ENCODE data around the gene MBD2. TPM values are rescaled to one million over a fixed set of nuclear protein-coding genes. Genes with fewer than 3 reads are reported as not detected.

MBD2 gene
- total RNA-seq, 1 experiment from 2014 or later, result 37.0 TPM

DNA sequence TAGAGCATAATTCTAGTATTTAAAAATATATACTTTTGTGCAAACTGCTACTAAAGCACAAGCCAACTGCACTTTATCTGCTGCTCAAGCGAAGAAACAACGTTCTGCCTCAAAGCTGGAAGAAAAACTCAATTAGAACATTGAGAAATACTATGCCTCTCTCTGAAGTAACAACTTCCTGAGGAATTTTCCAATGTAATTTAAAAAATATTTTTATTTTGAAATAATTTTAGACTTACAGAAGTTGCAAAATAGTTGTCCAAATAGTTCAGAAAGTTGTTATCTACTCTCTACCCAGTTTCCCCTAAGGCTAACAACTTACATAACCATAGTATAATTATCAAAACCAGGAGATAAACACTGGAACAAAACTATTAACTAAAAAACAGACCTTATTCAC is 32.5 kb upstream of the MBD2 start:
- Histone ChIP-seq H3K9ac (ENCODE audit: low read length) (no peak overlapping the region), H3F3A (ENCODE audit: low read length, unreplicated experiment) (no peaks in the 10 kb centered on the region), H3K9me2 (replicated peaks; ENCODE audit: low read length) (no peaks in the 10 kb centered on the region), H3K36me3 (ENCODE audit: low read depth, low read length) (no peaks in the 10 kb centered on the region), H3K27ac (ENCODE audit: low read length) (no peak overlapping the region), H3K9me3 (ENCODE audit: low read length) (no peaks in the 10 kb centered on the region), H3K4me3 (ENCODE audit: low read length) (no peak overlapping the region), H3K79me2 (ENCODE audit: low read length) (no peaks in the 10 kb centered on the region), H3K4me2 (ENCODE audit: low read length) (no peak overlapping the region), H3K27me3 (ENCODE audit: low read length) (no peaks in the 10 kb centered on the region), H2AFZ (ENCODE audit: low read length) (no peak overlapping the region), H3K4me1 (ENCODE audit: insufficient read depth, low read length) (peaks cover 27% of the 10 kb centered on the region), H4K20me1 (ENCODE audit: low read length) (no peaks in the 10 kb centered on the region)
- intact Hi-C loops (cut with micrococcal nuclease), result no loop called here
- ChIA-PET CTCF (no interaction called here), POLR2A (ENCODE audit: unreplicated experiment) (no interaction called here)
- no peak for DNase-seq
- no peak for ATAC-seq
- TF ChIP-seq CTCF (conservative IDR thresholded peaks at IDR 0.05; ENCODE audit: low read depth, low read length) (no peak), EZH2phosphoT487 (IDR thresholded peaks at IDR 0.05; ENCODE audit: borderline replicate concordance, low read length) (no peak), EZH2 (IDR thresholded peaks at IDR 0.05; ENCODE audit: low read length, unreplicated experiment) (no peak)
- BruUV-seq (replicated peaks), result no TSS peak

DNA sequence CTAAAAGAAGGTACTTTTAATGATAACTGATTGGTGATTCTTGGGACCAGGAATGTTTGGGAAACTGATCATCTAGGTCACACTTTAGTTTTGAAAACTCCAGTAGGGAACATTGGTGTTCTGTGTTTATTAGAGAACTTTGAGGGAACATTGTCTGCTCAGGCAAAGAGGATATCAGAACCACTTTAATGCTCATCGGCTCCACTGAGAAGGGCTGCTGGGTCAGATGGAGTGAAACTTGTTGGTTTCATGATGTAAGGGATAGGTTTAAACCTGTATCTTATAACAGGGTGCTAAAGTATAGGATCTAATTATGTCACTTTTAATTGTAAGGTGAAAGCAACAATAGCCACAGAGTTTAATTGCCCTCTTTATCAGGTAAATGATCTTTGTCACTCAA is 30.7 kb upstream of the MBD2 start:
- Histone ChIP-seq H3K36me3 (ENCODE audit: low read depth, low read length) (no peaks in the 10 kb centered on the region), H3K4me1 (ENCODE audit: insufficient read depth, low read length) (peaks cover 19% of the 10 kb centered on the region), H3K9me2 (replicated peaks; ENCODE audit: low read length) (no peaks in the 10 kb centered on the region), H3K27me3 (ENCODE audit: low read length) (no peaks in the 10 kb centered on the region), H3K9me3 (ENCODE audit: low read length) (no peaks in the 10 kb centered on the region), H3K27ac (ENCODE audit: low read length) (no peak overlapping the region), H3K4me3 (ENCODE audit: low read length) (peak overlapping the region; percentile 61; the same call in 1 of the 2 replicates), H3K4me2 (ENCODE audit: low read length) (peak overlapping the region; percentile 79), H4K20me1 (ENCODE audit: low read length) (no peaks in the 10 kb centered on the region), H2AFZ (ENCODE audit: low read length) (peak overlapping the region; percentile 46), H3F3A (ENCODE audit: low read length, unreplicated experiment) (no peaks in the 10 kb centered on the region), H3K79me2 (ENCODE audit: low read length) (no peaks in the 10 kb centered on the region), H3K9ac (ENCODE audit: low read length) (no peak overlapping the region)
- POLR2A ChIA-PET (ENCODE audit: unreplicated experiment), result no interaction called here
- no TSS peak for BruUV-seq (replicated peaks)
- DNase-seq (no peak), ATAC-seq (no peak)
- intact Hi-C loops (cut with micrococcal nuclease), result no loop called here
- CTCF ChIA-PET, result no interaction called here
- TF ChIP-seq EZH2phosphoT487 (IDR thresholded peaks at IDR 0.05; ENCODE audit: borderline replicate concordance, low read length), result no peak
- TF ChIP-seq EZH2 (IDR thresholded peaks at IDR 0.05; ENCODE audit: low read length, unreplicated experiment), result no peak
- TF ChIP-seq CTCF (conservative IDR thresholded peaks at IDR 0.05; ENCODE audit: low read depth, low read length), result no peak

DNA sequence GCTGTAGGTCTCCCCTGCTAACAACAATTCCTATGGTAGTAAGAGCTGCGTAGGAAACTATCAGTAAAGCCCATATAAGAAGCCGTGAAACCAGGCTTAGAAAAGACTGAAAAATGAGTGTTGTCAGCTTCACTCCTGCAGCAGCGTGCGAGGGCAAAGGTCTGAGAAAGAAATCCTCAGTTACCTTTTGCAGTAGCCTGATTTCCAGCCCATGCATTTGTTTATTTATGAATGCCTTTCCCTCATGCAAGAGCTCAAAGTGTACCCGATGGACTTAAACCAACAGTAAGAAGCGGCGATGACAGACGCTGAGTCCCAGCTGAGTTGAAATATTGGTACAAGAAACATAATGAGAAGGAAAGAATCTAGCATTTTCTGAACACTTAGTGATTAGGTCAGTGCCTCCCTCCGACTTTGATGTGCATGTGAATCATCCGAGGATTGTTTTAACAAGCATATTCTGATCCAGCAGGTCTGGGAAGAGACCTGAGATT is 29.8 kb upstream of the MBD2 start:
- BruUV-seq (replicated peaks), result no TSS peak
- Histone ChIP-seq H3K9me3 (ENCODE audit: low read length) (no peaks in the 10 kb centered on the region), H3K79me2 (ENCODE audit: low read length) (no peaks in the 10 kb centered on the region), H4K20me1 (ENCODE audit: low read length) (no peaks in the 10 kb centered on the region), H3K27ac (ENCODE audit: low read length) (0 out of 2 replicates have a peak overlapping the region, but pooled peaks have one; percentile 4), H3K4me2 (ENCODE audit: low read length) (peak overlapping the region; percentile 79), H3K4me3 (ENCODE audit: low read length) (peak overlapping the region; percentile 61), H2AFZ (ENCODE audit: low read length) (peak overlapping the region; percentile 59), H3K9me2 (replicated peaks; ENCODE audit: low read length) (no peaks in the 10 kb centered on the region), H3F3A (ENCODE audit: low read length, unreplicated experiment) (no peaks in the 10 kb centered on the region), H3K27me3 (ENCODE audit: low read length) (no peaks in the 10 kb centered on the region), H3K36me3 (ENCODE audit: low read depth, low read length) (no peaks in the 10 kb centered on the region), H3K4me1 (ENCODE audit: insufficient read depth, low read length) (peaks cover 17% of the 10 kb centered on the region), H3K9ac (ENCODE audit: low read length) (no peak overlapping the region)
- ATAC-seq, result peak; percentile 86
- TF ChIP-seq EZH2phosphoT487 (IDR thresholded peaks at IDR 0.05; ENCODE audit: borderline replicate concordance, low read length), result no peak
- no peak for TF ChIP-seq CTCF (conservative IDR thresholded peaks at IDR 0.05; ENCODE audit: low read depth, low read length)
- no peak for TF ChIP-seq EZH2 (IDR thresholded peaks at IDR 0.05; ENCODE audit: low read length, unreplicated experiment)
- ChIA-PET CTCF (interaction anchor here (1.1 kb wide), 1 partner anchor 16 kb away, joined by 3 read pairs; no protein-coding TSS in a partner anchor), POLR2A (ENCODE audit: unreplicated experiment) (no interaction called here)
- peak; percentile 77 for DNase-seq
- intact Hi-C loops (cut with micrococcal nuclease), result no loop called here
